Neural cell (in vitro differentiated cells): Measurements from ENCODE around the gene CEACAM21. TPM values are rescaled to one million over a fixed set of nuclear protein-coding genes. Genes with fewer than 3 reads are reported as not detected.

Experiments
- H2AFZ ChIP-seq: fragments of 200-600, 300-800 bp; sonication (generic), shearing (Covaris generic); 2 replicates; pipeline ENCODE4 v1.6.0; 2014; ENCODE audit warnings: low read depth, mild to moderate bottlenecking, antibody characterized with exemption, low read length, moderate library complexity
- H3F3A ChIP-seq: fragments of 200-600 bp; shearing (Covaris generic); 2 replicates; pipeline ENCODE4 v1.6.1; 2016; ENCODE audit warnings: mild to moderate bottlenecking, moderate library complexity, mixed read lengths, antibody characterized with exemption, low read length; ENCODE audit not compliant: insufficient read depth, poor library complexity, severe bottlenecking
- H3K27ac ChIP-seq: fragments of 200-600, 300-800 bp; sonication (generic), shearing (Covaris generic); 2 replicates; pipeline ENCODE4 v1.5.1; 2014; ENCODE audit warnings: mild to moderate bottlenecking, low read length, moderate library complexity
- H3K27me3 ChIP-seq: fragments of 300-800, 200-600 bp; sonication (generic), shearing (Covaris generic); 2 replicates; pipeline ENCODE4 v1.6.0; 2014; ENCODE audit warnings: mild to moderate bottlenecking, low read depth, low read length, moderate library complexity; ENCODE audit not compliant: insufficient read depth
- H3K36me3 ChIP-seq: fragments of 300-800, 200-600 bp; sonication (generic), shearing (Covaris generic); 2 replicates; pipeline ENCODE4 v1.5.1; 2014; ENCODE audit warnings: mild to moderate bottlenecking, antibody characterized with exemption, low read length, moderate library complexity; ENCODE audit not compliant: insufficient read depth
- H3K4me2 ChIP-seq: fragments of 300-800, 200-600 bp; sonication (generic), shearing (Covaris generic); 2 replicates; pipeline ENCODE4 v1.6.0; 2014; ENCODE audit warnings: mild to moderate bottlenecking, low read length
- H3K4me3 ChIP-seq: fragments of 300-800, 200-600 bp; sonication (generic), shearing (Covaris generic); 2 replicates; pipeline ENCODE4 v1.5.1; 2014; ENCODE audit warnings: mild to moderate bottlenecking, low read length, moderate library complexity
- H3K79me2 ChIP-seq: fragments of 200-600 bp; shearing (Covaris generic); replicated peaks from 2 replicates; pipeline ENCODE4 v1.6.0; 2014; ENCODE audit warnings: mild to moderate bottlenecking, low read length, moderate library complexity; ENCODE audit not compliant: insufficient read depth
- H3K9ac ChIP-seq: fragments of 300-800, 200-600 bp; sonication (generic), shearing (Covaris generic); 2 replicates; pipeline ENCODE4 v1.6.1; 2016; ENCODE audit warnings: mild to moderate bottlenecking, low read length, mixed read lengths
- H3K9me2 ChIP-seq: fragments of 200-600 bp; shearing (Covaris generic); 2 replicates; pipeline ENCODE4 v1.6.1; 2016; ENCODE audit warnings: mild to moderate bottlenecking, low read length, mixed read lengths; ENCODE audit not compliant: insufficient read depth
- H3K9me3 ChIP-seq: fragments of 200-600, 300-800 bp; sonication (generic), shearing (Covaris generic); 2 replicates; pipeline ENCODE4 v1.6.1; 2016; ENCODE audit warnings: mild to moderate bottlenecking, mixed run types, low read length, moderate library complexity, mixed read lengths
- H4K20me1 ChIP-seq: fragments of 200-600 bp; shearing (Covaris generic); 2 replicates; pipeline ENCODE4 v1.6.1; 2016; ENCODE audit warnings: mild to moderate bottlenecking, mixed run types; ENCODE audit not compliant: insufficient read depth
- CTCF ChIP-seq: fragments of 450-650 bp; IDR thresholded peaks from 2 replicates; pipeline ENCODE4 v1.5.1; 2014; ENCODE audit warnings: antibody characterized with exemption, mild to moderate bottlenecking, moderate library complexity; ENCODE audit not compliant: poor library complexity, severe bottlenecking
- EP300 ChIP-seq: fragments of 450-650 bp; conservative IDR thresholded peaks from 2 replicates; pipeline ENCODE4 v1.6.1; 2014; ENCODE audit warnings: antibody characterized with exemption, mild to moderate bottlenecking, moderate library complexity; ENCODE audit not compliant: poor library complexity, severe bottlenecking
- EZH2 ChIP-seq: fragments of 200-600, 300-800 bp; shearing (Covaris generic), sonication (generic); IDR thresholded peaks from 2 replicates; pipeline ENCODE4 v1.6.1; 2014; ENCODE audit warnings: antibody characterized with exemption, low read length, borderline replicate concordance, mild to moderate bottlenecking; ENCODE audit not compliant: insufficient read depth, poor library complexity, severe bottlenecking
- MXI1 ChIP-seq: fragments of 450-650 bp; conservative IDR thresholded peaks from 2 replicates; pipeline ENCODE4 v1.6.1; 2014; ENCODE audit warnings: antibody characterized with exemption, mild to moderate bottlenecking; ENCODE audit not compliant: poor library complexity, severe bottlenecking
- POLR2AphosphoS5 ChIP-seq: IDR thresholded peaks from 2 replicates; pipeline ENCODE4 v1.6.1; 2012
- RAD21 ChIP-seq: fragments of 450-650 bp; conservative IDR thresholded peaks from 2 replicates; pipeline ENCODE4 v1.6.1; 2014; ENCODE audit warnings: antibody characterized with exemption, mild to moderate bottlenecking, moderate library complexity
- SMC3 ChIP-seq: fragments of 450-650 bp; conservative IDR thresholded peaks from 2 replicates; pipeline ENCODE4 v1.6.1; 2014; ENCODE audit warnings: antibody characterized with exemption, mild to moderate bottlenecking, moderate library complexity; ENCODE audit not compliant: poor library complexity
- TAF1 ChIP-seq: IDR thresholded peaks from 2 replicates; pipeline ENCODE4 v1.6.1; 2012; ENCODE audit warnings: low read depth
- polyA plus RNA-seq: library from polyadenylated mRNA; depleted of rRNA; stranded (reverse); fragments of >200 nt; gene quantifications from 2 replicates; pipeline ENCODE4 v1.2.3, GENCODE V29; 2014
- TF ChIP-seq, protein P1 (sequence below): IDR thresholded peaks from 2 replicates; pipeline ENCODE4 v1.6.1; 2012; ENCODE audit warnings: borderline replicate concordance

Gene CEACAM21
- polyA plus RNA-seq, 1 donor from 2014 or later: 2.9 TPM

DNA sequence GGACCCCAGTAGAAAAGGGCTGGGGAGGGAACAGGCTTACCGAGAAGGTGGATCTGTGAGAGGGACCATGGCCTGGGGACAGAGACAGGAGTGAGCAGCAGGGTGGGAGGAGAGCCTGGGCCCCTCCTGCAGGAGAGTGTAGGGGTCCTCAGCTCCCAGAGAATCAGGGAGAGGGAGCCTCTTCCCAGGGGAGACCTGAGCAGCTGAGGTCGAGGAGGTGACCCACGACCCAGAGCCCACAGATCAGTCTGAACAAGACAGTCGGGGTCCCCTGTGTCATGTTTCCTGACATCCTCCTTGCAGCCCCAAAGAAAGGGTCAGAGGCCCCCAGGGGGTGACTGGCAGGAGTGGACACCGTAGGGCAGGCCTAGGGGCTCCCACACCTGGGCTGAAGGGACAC, 44.2 kb downstream of the CEACAM21 start:
- no peaks in the 10 kb centered on the region for H3K9me2 ChIP-seq
- H3K36me3 ChIP-seq: no peaks in the 10 kb centered on the region
- H3K27me3 ChIP-seq: no peaks in the 10 kb centered on the region
- H4K20me1 ChIP-seq: no peaks in the 10 kb centered on the region
- H3F3A ChIP-seq: no peaks in the 10 kb centered on the region
- no peak overlapping the region for H2AFZ ChIP-seq
- H3K9ac ChIP-seq: no peak overlapping the region
- H3K27ac ChIP-seq: no peak overlapping the region
- no peaks in the 10 kb centered on the region for H3K79me2 ChIP-seq
- TF ChIP-seq RAD21 (no peak), MXI1 (no peak), CTCF (no peak), SMC3 (no peak), EZH2 (no peak)
- H3K4me3 ChIP-seq: no peak overlapping the region
- H3K4me2 ChIP-seq: no peak overlapping the region
- no peaks in the 10 kb centered on the region for H3K9me3 ChIP-seq

DNA sequence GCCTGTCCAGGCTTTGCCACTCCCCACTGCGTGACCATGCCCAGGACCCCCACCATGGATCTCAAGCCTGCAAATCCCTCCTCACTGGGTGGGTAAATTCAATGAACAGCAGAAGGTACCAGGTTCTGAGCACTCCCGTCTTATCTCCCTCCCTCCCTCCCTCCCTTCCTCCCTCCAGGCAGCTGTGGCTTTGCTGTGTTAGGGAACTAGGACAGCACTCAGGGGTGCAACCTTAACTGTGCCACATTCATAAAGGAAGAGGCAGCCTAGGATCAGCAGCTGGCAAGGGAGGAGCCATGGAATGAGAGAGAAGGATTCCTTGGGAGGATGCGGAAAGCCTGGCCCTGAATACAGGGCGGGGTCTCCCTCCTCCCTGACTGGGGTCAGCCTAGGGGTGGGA, 45.3 kb downstream of the CEACAM21 start:
- H2AFZ ChIP-seq: no peak overlapping the region

More for the DNA sequence above, 45.3 kb downstream of the CEACAM21 start:
- H3K9me3 ChIP-seq: no peaks in the 10 kb centered on the region
- no peak for TF ChIP-seq TAF1
- TF ChIP-seq SMC3: no peak
- no peak for TF ChIP-seq POLR2AphosphoS5
- TF ChIP-seq RAD21: no peak
- TF ChIP-seq MXI1: no peak
- TF ChIP-seq EP300: no peak
- TF ChIP-seq, protein P1, sequence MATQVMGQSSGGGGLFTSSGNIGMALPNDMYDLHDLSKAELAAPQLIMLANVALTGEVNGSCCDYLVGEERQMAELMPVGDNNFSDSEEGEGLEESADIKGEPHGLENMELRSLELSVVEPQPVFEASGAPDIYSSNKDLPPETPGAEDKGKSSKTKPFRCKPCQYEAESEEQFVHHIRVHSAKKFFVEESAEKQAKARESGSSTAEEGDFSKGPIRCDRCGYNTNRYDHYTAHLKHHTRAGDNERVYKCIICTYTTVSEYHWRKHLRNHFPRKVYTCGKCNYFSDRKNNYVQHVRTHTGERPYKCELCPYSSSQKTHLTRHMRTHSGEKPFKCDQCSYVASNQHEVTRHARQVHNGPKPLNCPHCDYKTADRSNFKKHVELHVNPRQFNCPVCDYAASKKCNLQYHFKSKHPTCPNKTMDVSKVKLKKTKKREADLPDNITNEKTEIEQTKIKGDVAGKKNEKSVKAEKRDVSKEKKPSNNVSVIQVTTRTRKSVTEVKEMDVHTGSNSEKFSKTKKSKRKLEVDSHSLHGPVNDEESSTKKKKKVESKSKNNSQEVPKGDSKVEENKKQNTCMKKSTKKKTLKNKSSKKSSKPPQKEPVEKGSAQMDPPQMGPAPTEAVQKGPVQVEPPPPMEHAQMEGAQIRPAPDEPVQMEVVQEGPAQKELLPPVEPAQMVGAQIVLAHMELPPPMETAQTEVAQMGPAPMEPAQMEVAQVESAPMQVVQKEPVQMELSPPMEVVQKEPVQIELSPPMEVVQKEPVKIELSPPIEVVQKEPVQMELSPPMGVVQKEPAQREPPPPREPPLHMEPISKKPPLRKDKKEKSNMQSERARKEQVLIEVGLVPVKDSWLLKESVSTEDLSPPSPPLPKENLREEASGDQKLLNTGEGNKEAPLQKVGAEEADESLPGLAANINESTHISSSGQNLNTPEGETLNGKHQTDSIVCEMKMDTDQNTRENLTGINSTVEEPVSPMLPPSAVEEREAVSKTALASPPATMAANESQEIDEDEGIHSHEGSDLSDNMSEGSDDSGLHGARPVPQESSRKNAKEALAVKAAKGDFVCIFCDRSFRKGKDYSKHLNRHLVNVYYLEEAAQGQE: no peak
- TF ChIP-seq CTCF: no peak
- TF ChIP-seq EZH2: no peak
- no peaks in the 10 kb centered on the region for H3F3A ChIP-seq
- no peak overlapping the region for H3K4me2 ChIP-seq
- no peaks in the 10 kb centered on the region for H3K79me2 ChIP-seq
- H3K4me3 ChIP-seq: no peak overlapping the region
- H3K27me3 ChIP-seq: no peaks in the 10 kb centered on the region
- H3K27ac ChIP-seq: no peak overlapping the region
- H3K9ac ChIP-seq: no peak overlapping the region
- H3K9me2 ChIP-seq: no peaks in the 10 kb centered on the region
- H3K36me3 ChIP-seq: no peaks in the 10 kb centered on the region
- H4K20me1 ChIP-seq: no peaks in the 10 kb centered on the region
